ENCODE measurements around the gene TLN1.

DNA sequence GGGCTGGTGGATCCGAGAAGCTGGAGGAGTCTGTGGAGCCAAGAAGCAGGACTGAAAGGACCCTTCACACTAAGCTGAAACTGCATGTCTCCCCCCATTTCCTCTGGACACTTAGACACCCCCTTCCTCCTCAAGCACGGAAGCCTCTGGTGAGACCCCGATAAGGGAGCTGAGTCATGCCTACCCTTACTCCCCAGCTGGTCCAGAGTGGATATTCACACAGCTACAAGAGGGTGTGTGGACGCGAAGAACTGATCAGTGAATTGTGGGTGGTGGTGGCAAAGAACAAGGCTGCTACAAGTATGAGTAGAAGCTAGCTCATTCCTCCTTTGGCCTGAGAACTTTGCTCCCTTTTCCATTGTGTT is 4.3 kb downstream of the TLN1 start:
- TF ChIP-seq, protein P1, sequence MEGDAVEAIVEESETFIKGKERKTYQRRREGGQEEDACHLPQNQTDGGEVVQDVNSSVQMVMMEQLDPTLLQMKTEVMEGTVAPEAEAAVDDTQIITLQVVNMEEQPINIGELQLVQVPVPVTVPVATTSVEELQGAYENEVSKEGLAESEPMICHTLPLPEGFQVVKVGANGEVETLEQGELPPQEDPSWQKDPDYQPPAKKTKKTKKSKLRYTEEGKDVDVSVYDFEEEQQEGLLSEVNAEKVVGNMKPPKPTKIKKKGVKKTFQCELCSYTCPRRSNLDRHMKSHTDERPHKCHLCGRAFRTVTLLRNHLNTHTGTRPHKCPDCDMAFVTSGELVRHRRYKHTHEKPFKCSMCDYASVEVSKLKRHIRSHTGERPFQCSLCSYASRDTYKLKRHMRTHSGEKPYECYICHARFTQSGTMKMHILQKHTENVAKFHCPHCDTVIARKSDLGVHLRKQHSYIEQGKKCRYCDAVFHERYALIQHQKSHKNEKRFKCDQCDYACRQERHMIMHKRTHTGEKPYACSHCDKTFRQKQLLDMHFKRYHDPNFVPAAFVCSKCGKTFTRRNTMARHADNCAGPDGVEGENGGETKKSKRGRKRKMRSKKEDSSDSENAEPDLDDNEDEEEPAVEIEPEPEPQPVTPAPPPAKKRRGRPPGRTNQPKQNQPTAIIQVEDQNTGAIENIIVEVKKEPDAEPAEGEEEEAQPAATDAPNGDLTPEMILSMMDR (IDR thresholded peaks at IDR 0.05 in 8 of 11, conservative IDR thresholded peaks at IDR 0.05 in 3 of 11), result no peak
- TF ChIP-seq POLR2AphosphoS5 (IDR thresholded peaks at IDR 0.05) (no peak), POLR2A (IDR thresholded peaks at IDR 0.05) (no peak)

All from spleen (tissue), 7 donors.